HepG2 (cell line): Measurements from ENCODE around the gene TK2. TPM values are rescaled to one million over a fixed set of nuclear protein-coding genes. Genes with fewer than 3 reads are reported as not detected.

Source experiments
- ARID2 ChIP-seq: sonication (generic); formaldehyde crosslinking; IDR thresholded peaks from 2 replicates; pipeline ENCODE4 v1.8.1; 2022; ENCODE audit warnings: mild to moderate bottlenecking, missing genetic modification reagents, borderline replicate concordance
- BCL6 ChIP-seq: IDR thresholded peaks from 2 replicates; pipeline ENCODE4 v1.6.1; 2016; ENCODE audit warnings: missing genetic modification reagents, missing compliant biosample characterization
- GLI4 ChIP-seq: sonication (generic); formaldehyde crosslinking; IDR thresholded peaks from 2 replicates; pipeline ENCODE4 v1.5.1; 2020; ENCODE audit warnings: missing genetic modification reagents, mild to moderate bottlenecking, moderate library complexity, borderline replicate concordance
- POLR2AphosphoS5 ChIP-seq: IDR thresholded peaks from 2 replicates; pipeline ENCODE4 v1.6.1; 2012; ENCODE audit warnings: low read depth, low read length
- SAFB2 ChIP-seq: sonication (generic); formaldehyde crosslinking; IDR thresholded peaks from 2 replicates; pipeline ENCODE4 v1.5.1; 2020; ENCODE audit warnings: missing genetic modification reagents, low read depth, mild to moderate bottlenecking, borderline replicate concordance
- SAP130 ChIP-seq: IDR thresholded peaks from 2 replicates; pipeline ENCODE4 v1.6.1; 2016; ENCODE audit warnings: low read depth
- SNAI1 ChIP-seq: sonication (generic); formaldehyde crosslinking; IDR thresholded peaks from 2 replicates; pipeline ENCODE4 v1.5.0; 2020; ENCODE audit warnings: mild to moderate bottlenecking, missing genetic modification reagents, borderline replicate concordance
- SPEN ChIP-seq: sonication (generic); formaldehyde crosslinking; IDR thresholded peaks from 2 replicates; pipeline ENCODE4 v1.5.1; 2020; ENCODE audit warnings: low read depth, mild to moderate bottlenecking, missing genetic modification reagents
- TBX2 ChIP-seq: sonication (generic); formaldehyde crosslinking; IDR thresholded peaks from 2 replicates; pipeline ENCODE4 v1.5.0; 2020; ENCODE audit warnings: missing genetic modification reagents, mild to moderate bottlenecking, borderline replicate concordance
- ZFX ChIP-seq: sonication (generic); formaldehyde crosslinking; IDR thresholded peaks from 2 replicates; pipeline ENCODE4 v1.4.0; 2020; ENCODE audit warnings: mild to moderate bottlenecking, low read depth, missing genetic modification reagents, moderate library complexity
- ZFY ChIP-seq: sonication (generic); formaldehyde crosslinking; IDR thresholded peaks from 2 replicates; pipeline ENCODE4 v1.4.0; 2020; ENCODE audit warnings: missing genetic modification reagents
- ZMAT3 ChIP-seq: sonication (generic); formaldehyde crosslinking; conservative IDR thresholded peaks from 2 replicates; pipeline ENCODE4 v1.7.0; 2021; ENCODE audit warnings: missing genetic modification reagents
- ZNF160 ChIP-seq: sonication (generic); formaldehyde crosslinking; IDR thresholded peaks from 2 replicates; pipeline ENCODE4 v1.8.0; 2022; ENCODE audit warnings: mild to moderate bottlenecking, inconsistent platforms, missing genetic modification reagents
- ZNF234 ChIP-seq: sonication (generic); formaldehyde crosslinking; conservative IDR thresholded peaks from 2 replicates; pipeline ENCODE4 v1.5.1; 2020; ENCODE audit warnings: mild to moderate bottlenecking, missing genetic modification reagents
- ZNF354B ChIP-seq: sonication (generic); formaldehyde crosslinking; IDR thresholded peaks from 2 replicates; pipeline ENCODE4 v1.8.0; 2022; ENCODE audit warnings: mild to moderate bottlenecking, missing genetic modification reagents
- ZNF589 ChIP-seq: sonication (generic); formaldehyde crosslinking; conservative IDR thresholded peaks from 2 replicates; pipeline ENCODE4 v1.8.0; 2022; ENCODE audit warnings: mild to moderate bottlenecking, moderate library complexity, missing genetic modification reagents
- ZNF660 ChIP-seq: sonication (generic); formaldehyde crosslinking; IDR thresholded peaks from 2 replicates; pipeline ENCODE4 v1.5.1; 2020; ENCODE audit warnings: mild to moderate bottlenecking, low read depth, missing genetic modification reagents, borderline replicate concordance
- ZNF776 ChIP-seq: sonication (generic); formaldehyde crosslinking; IDR thresholded peaks from 2 replicates; pipeline ENCODE4 v1.4.0; 2020; ENCODE audit warnings: mild to moderate bottlenecking, missing genetic modification reagents
- ZNF878 ChIP-seq: sonication (generic); formaldehyde crosslinking; IDR thresholded peaks from 2 replicates; pipeline ENCODE4 v1.8.1; 2023; ENCODE audit warnings: mild to moderate bottlenecking, missing genetic modification reagents, moderate library complexity
- ZZZ3 ChIP-seq: sonication (generic); formaldehyde crosslinking; IDR thresholded peaks from 2 replicates; pipeline ENCODE4 v1.4.0; 2020; ENCODE audit warnings: missing genetic modification reagents, mild to moderate bottlenecking, borderline replicate concordance
- polyA plus RNA-seq, 8 experiments: library from polyadenylated mRNA; depleted of rRNA in 3 of 8; stranded (reverse) in 7 of 8; unstranded in 1 of 8; fragments of >200 nt; fragmentation: Illumina TruSeq in 4 of 8; extraction: Trizol in 4 of 8; gene quantifications; 2 replicates each; pipeline versions ENCODE4 v1.2.1 to v1.2.3, GENCODE V29; 2011 to 2016; ENCODE audit warnings: low read depth in 4 of 8, missing spikeins in 1 of 8, mixed read lengths in 1 of 8; ENCODE audit not compliant: insufficient read depth in 1 of 8
- total RNA-seq, 5 experiments: library from RNA; depleted of rRNA; stranded (reverse); fragments of >200 nt; fragmentation: Illumina TruSeq; extraction: Trizol; gene quantifications; 2 replicates each; pipeline ENCODE4 v1.2.3, GENCODE V29; 2016; ENCODE audit warnings: low read depth in 1 of 5
- TF ChIP-seq, protein P1 (sequence below): sonication (generic); formaldehyde crosslinking; IDR thresholded peaks from 2 replicates; pipeline ENCODE4 v1.8.0; 2022; ENCODE audit warnings: low read depth, missing genetic modification reagents
- TF ChIP-seq, protein P2 (sequence below): sonication (generic); formaldehyde crosslinking; IDR thresholded peaks from 2 replicates; pipeline ENCODE4 v1.4.0; 2020; ENCODE audit warnings: missing genetic modification reagents

TK2 gene
- total and polyA plus RNA-seq, 2 of the 13 experiments (the other 11 are each of a cell fraction or from before 2014, with no cell fraction given): 18.7 to 21.0 TPM

DNA sequence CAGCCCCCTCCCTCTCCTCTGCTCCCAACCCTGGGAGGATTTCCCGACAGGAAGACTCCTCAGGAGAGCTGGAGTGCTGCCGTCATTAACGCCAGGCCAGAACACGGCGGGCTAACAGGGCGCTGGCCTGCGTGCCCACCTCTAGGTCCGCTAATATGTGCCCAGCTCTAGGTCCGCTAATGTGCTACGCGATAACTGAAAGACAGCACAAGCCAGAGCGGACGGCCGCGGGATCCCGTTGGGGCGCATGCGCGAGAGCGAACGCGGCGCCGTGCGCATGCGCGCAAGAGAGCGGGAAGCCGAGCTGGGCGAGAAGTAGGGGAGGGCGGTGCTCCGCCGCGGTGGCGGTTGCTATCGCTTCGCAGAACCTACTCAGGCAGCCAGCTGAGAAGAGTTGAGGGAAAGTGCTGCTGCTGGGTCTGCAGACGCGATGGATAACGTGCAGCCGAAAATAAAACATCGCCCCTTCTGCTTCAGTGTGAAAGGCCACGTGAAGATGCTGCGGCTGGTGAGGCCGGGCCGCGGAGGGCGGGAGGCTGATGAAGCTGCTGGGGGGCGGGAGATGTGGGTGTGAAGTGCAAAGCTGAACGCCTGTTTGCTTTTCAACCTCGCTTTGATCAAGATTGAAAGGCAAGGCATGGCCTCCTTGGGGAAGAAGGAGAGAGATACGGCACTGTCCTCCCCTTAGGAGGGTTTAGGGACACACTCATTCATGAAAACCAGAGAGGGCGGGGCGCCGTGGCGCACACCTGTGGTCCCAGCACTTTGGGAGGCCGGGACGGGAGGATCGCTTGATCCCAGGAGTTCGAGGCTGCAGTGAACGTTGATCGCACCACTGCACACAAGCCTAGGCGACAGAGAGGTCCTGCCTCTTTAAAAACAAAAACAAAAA, 2.6 kb upstream of the TK2 start, which contains the start of gene CKLF (continued):
- peak; percentile 57; the same call in 1 of the 2 replicates for TF ChIP-seq BCL6
- TF ChIP-seq ZMAT3 (CRISPR knock-in tag): peak; percentile 99
- TF ChIP-seq SAFB2: peak; percentile 97
- peak; percentile 96 for TF ChIP-seq ZFX
- TF ChIP-seq ZNF234 (CRISPR knock-in tag): peak; percentile 99
- TF ChIP-seq ZNF660 (CRISPR knock-in tag): no peak; the same call in 1 of the 2 replicates
- peak; percentile 81 for TF ChIP-seq ZZZ3 (CRISPR knock-in tag)
- peak; percentile 89 for TF ChIP-seq SPEN (CRISPR knock-in tag)
- peak; percentile 99 for TF ChIP-seq ARID2 (CRISPR knock-in tag)
- peak; percentile 99 for TF ChIP-seq POLR2AphosphoS5
- TF ChIP-seq, protein P1, sequence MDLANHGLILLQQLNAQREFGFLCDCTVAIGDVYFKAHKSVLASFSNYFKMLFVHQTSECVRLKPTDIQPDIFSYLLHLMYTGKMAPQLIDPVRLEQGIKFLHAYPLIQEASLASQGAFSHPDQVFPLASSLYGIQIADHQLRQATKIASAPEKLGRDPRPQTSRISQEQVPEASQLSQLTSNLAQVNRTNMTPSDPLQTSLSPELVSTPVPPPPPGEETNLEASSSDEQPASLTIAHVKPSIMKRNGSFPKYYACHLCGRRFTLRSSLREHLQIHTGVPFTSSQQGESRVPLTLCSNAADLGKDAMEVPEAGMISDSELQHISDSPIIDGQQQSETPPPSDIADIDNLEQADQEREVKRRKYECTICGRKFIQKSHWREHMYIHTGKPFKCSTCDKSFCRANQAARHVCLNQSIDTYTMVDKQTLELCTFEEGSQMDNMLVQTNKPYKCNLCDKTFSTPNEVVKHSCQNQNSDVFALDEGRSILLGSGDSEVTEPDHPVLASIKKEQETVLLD (CRISPR knock-in tag): peak; percentile 82; the same call in 1 of the 2 replicates
- TF ChIP-seq ZNF878 (CRISPR knock-in tag): peak; percentile 97
- peak; percentile 93 for TF ChIP-seq ZFY (CRISPR knock-in tag)
- peak; percentile 97; the same call in 1 of the 2 replicates for TF ChIP-seq ZNF589 (CRISPR knock-in tag)
- 0 out of 2 replicates have a peak, but pooled peaks have one; percentile 90 for TF ChIP-seq ZNF354B (CRISPR knock-in tag)
- peak; percentile 99 for TF ChIP-seq SNAI1
- peak; percentile 100 for TF ChIP-seq GLI4 (CRISPR knock-in tag)
- TF ChIP-seq SAP130 (CRISPR knock-in tag): peak; percentile 88
- TF ChIP-seq, protein P2, sequence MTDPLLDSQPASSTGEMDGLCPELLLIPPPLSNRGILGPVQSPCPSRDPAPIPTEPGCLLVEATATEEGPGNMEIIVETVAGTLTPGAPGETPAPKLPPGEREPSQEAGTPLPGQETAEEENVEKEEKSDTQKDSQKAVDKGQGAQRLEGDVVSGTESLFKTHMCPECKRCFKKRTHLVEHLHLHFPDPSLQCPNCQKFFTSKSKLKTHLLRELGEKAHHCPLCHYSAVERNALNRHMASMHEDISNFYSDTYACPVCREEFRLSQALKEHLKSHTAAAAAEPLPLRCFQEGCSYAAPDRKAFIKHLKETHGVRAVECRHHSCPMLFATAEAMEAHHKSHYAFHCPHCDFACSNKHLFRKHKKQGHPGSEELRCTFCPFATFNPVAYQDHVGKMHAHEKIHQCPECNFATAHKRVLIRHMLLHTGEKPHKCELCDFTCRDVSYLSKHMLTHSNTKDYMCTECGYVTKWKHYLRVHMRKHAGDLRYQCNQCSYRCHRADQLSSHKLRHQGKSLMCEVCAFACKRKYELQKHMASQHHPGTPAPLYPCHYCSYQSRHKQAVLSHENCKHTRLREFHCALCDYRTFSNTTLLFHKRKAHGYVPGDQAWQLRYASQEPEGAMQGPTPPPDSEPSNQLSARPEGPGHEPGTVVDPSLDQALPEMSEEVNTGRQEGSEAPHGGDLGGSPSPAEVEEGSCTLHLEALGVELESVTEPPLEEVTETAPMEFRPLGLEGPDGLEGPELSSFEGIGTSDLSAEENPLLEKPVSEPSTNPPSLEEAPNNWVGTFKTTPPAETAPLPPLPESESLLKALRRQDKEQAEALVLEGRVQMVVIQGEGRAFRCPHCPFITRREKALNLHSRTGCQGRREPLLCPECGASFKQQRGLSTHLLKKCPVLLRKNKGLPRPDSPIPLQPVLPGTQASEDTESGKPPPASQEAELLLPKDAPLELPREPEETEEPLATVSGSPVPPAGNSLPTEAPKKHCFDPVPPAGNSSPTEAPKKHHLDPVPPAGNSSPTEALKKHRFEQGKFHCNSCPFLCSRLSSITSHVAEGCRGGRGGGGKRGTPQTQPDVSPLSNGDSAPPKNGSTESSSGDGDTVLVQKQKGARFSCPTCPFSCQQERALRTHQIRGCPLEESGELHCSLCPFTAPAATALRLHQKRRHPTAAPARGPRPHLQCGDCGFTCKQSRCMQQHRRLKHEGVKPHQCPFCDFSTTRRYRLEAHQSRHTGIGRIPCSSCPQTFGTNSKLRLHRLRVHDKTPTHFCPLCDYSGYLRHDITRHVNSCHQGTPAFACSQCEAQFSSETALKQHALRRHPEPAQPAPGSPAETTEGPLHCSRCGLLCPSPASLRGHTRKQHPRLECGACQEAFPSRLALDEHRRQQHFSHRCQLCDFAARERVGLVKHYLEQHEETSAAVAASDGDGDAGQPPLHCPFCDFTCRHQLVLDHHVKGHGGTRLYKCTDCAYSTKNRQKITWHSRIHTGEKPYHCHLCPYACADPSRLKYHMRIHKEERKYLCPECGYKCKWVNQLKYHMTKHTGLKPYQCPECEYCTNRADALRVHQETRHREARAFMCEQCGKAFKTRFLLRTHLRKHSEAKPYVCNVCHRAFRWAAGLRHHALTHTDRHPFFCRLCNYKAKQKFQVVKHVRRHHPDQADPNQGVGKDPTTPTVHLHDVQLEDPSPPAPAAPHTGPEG (CRISPR knock-in tag): peak; percentile 89; the same call in 1 of the 2 replicates
- peak; percentile 99 for TF ChIP-seq ZNF776
- peak; percentile 98 for TF ChIP-seq ZNF160 (CRISPR knock-in tag)
- peak; percentile 97 for TF ChIP-seq TBX2 (CRISPR knock-in tag)
